Stomach smooth muscle (tissue), 2 donors: ENCODE results near the gene PRDM15.

Experiments used
- H3K27ac ChIP-seq: one replicate; pipeline ENCODE4 v1.7.0; 2013; ENCODE audit warnings: mild to moderate bottlenecking, low read length, inconsistent platforms
- H3K27me3 ChIP-seq, 2 donors: one replicate each; pipeline ENCODE4 v1.7.0; 2013; ENCODE audit warnings: low read length in 2 of 2; ENCODE audit not compliant: insufficient read depth in 2 of 2, control insufficient read depth in 1 of 2
- H3K36me3 ChIP-seq, 2 donors: one replicate each; pipeline ENCODE4 v1.7.0; 2013; ENCODE audit warnings: low read length in 2 of 2; ENCODE audit not compliant: control insufficient read depth in 2 of 2, insufficient read depth in 2 of 2
- H3K4me1 ChIP-seq: one replicate; pipeline ENCODE4 v1.7.0; 2013; ENCODE audit warnings: low read length; ENCODE audit not compliant: control insufficient read depth, insufficient read depth
- H3K4me3 ChIP-seq, 2 donors: one replicate each; pipeline ENCODE4 v1.7.0; 2013; ENCODE audit warnings: low read length in 2 of 2
- H3K9ac ChIP-seq, 2 donors: one replicate each; pipeline ENCODE4 v1.7.0; 2013; ENCODE audit warnings: low read length in 2 of 2, mild to moderate bottlenecking in 1 of 2
- H3K9me3 ChIP-seq, 2 donors: one replicate each; pipeline ENCODE4 v1.7.0; 2013; ENCODE audit warnings: low read length in 2 of 2; ENCODE audit not compliant: control insufficient read depth in 2 of 2
- donor health status: healthy.
- donor health status: Pancreatic carcinoma.

PRDM15 gene

DNA sequence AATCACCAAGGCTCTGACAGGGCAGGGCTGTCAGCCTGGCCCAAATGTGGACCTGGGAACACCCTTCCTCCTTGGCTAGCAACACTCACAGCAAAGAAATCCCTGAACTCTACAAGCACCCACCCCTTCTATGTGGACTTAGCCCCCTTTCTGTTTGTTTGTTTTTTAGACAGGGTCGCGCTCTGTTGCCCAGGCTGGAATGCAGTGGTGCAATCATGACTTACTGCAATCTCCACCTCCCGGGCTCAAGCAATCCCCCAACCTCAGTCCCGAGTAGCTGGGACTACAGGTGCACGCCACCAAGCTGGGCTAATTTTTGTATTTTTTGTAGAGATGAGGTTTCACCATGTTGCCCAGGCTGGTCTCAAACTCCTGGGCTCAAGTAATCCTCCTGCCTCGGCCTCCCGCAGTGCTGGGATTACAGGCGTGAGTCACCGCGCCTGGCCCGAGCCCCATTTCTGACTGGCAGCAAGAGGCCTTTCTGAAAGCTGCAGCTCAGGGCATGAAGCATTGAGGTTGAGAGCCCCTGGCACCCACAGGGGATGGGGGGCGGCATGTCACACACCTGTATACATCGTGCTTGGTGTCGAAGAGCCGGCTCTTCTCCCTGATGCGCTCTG lies 128.5 kb downstream of the PRDM15 start:
- no peak overlapping the region for H3K27ac ChIP-seq
- no peaks in the 10 kb centered on the region for H3K36me3 ChIP-seq
- no peaks in the 10 kb centered on the region for H3K9me3 ChIP-seq
- H3K4me3 ChIP-seq, result no peak overlapping the region
- H3K4me1 ChIP-seq, result no peaks in the 10 kb centered on the region
- no peak overlapping the region for H3K9ac ChIP-seq
- peaks cover 3 to 4% of the 10 kb centered on the region in 2 donors for H3K27me3 ChIP-seq

DNA sequence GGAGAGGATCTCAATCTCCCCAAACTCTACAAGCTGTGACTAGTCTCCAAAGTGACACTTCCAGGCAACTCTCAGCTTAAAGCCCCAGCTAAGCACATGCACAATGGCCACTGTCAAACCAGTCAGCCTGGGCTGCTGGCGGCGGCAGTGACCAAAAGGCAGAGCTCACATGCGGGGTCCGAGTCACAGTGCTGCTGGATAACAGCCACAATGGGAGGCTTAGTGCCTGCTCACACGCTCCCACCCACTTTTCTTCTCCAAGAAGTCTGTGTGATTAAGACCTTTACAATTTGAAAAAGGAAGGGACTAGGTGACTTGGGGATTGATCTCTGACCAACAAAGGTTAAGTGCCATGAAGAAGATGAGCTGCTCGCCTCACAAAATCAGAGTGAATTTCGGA lies 129.1 kb downstream of the PRDM15 start:
- peaks cover 3 to 4% of the 10 kb centered on the region in 2 donors for H3K27me3 ChIP-seq
- no peaks in the 10 kb centered on the region for H3K4me1 ChIP-seq
- no peak overlapping the region for H3K27ac ChIP-seq
- no peak overlapping the region for H3K4me3 ChIP-seq
- no peak overlapping the region for H3K9ac ChIP-seq
- H3K9me3 ChIP-seq, result no peaks in the 10 kb centered on the region
- no peaks in the 10 kb centered on the region for H3K36me3 ChIP-seq

DNA sequence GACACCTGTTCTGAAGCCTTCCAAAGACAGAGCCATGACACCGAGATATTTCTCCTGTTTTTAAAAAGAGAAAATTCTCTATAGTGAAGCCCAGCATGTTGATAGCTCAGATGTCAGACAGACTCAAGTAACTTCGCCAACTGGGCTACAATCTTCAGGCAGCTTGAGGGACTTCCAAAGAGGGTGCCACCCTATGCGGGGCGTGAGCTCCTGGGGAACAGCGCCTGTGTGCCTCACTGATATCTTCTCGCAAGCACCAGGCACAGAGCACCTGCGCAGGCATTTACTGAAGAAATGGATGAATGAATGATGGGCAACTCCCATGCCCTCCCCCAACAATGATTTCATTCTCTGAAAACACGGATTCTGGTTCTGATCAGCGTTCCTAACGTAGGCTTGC lies 129.9 kb downstream of the PRDM15 start:
- Histone ChIP-seq H3K9me3 (no peaks in the 10 kb centered on the region), H3K27me3 (peaks cover 3 to 6% of the 10 kb centered on the region in 2 donors), H3K4me1 (no peaks in the 10 kb centered on the region), H3K9ac (no peak overlapping the region), H3K36me3 (no peaks in the 10 kb centered on the region), H3K4me3 (no peak overlapping the region), H3K27ac (no peak overlapping the region)
